Endothelial cell (in vitro differentiated cells): Measurements from ENCODE around the gene PSMG2. TPM values are rescaled to one million over a fixed set of nuclear protein-coding genes. Genes with fewer than 3 reads are reported as not detected.

Source experiments
- DNase-seq: peaks from one replicate; pipeline ENCODE4 v3.0.0; 2021; ENCODE audit warnings: low spot score
- H3K27ac Mint-ChIP-seq: one replicate; pipeline ENCODE4 v1.8.0; 2021; ENCODE audit warnings: mixed read lengths, inconsistent platforms; ENCODE audit not compliant: unreplicated experiment
- H3K27me3 Mint-ChIP-seq: one replicate; pipeline ENCODE4 v1.8.0; 2021; ENCODE audit warnings: mild to moderate bottlenecking, moderate library complexity, mixed read lengths, inconsistent platforms; ENCODE audit not compliant: unreplicated experiment
- H3K36me3 Mint-ChIP-seq: one replicate; pipeline ENCODE4 v1.8.0; 2021; ENCODE audit warnings: mild to moderate bottlenecking, low read depth, mixed read lengths, inconsistent platforms; ENCODE audit not compliant: unreplicated experiment
- H3K4me1 Mint-ChIP-seq: one replicate; pipeline ENCODE4 v1.8.0; 2021; ENCODE audit warnings: mild to moderate bottlenecking, mixed read lengths, inconsistent platforms; ENCODE audit not compliant: unreplicated experiment
- H3K4me3 Mint-ChIP-seq: one replicate; pipeline ENCODE4 v1.8.0; 2021; ENCODE audit warnings: mild to moderate bottlenecking, mixed read lengths, inconsistent platforms; ENCODE audit not compliant: unreplicated experiment
- H3K9me3 Mint-ChIP-seq: one replicate; pipeline ENCODE4 v1.8.0; 2021; ENCODE audit warnings: mixed read lengths, inconsistent platforms; ENCODE audit not compliant: unreplicated experiment
- total RNA-seq: library from RNA; stranded (reverse); fragmentation: NEBNext Ultra II Directional; extraction: Animal tissue kit (Norgen Biotek cat#: 25700); gene quantifications from one replicate; pipeline ENCODE4 v1.2.1, GENCODE V29; 2021; ENCODE audit not compliant: unreplicated experiment
- TF ChIP-seq, protein P1 (sequence below): fragments of 200-600 bp; sonication (generic); IDR thresholded peaks from one replicate; pipeline ENCODE4 v1.5.0; 2021; ENCODE audit warnings: antibody characterized with exemption; ENCODE audit not compliant: unreplicated experiment

Gene PSMG2
- total RNA-seq, 1 donor from 2014 or later, result 70.4 TPM

DNA sequence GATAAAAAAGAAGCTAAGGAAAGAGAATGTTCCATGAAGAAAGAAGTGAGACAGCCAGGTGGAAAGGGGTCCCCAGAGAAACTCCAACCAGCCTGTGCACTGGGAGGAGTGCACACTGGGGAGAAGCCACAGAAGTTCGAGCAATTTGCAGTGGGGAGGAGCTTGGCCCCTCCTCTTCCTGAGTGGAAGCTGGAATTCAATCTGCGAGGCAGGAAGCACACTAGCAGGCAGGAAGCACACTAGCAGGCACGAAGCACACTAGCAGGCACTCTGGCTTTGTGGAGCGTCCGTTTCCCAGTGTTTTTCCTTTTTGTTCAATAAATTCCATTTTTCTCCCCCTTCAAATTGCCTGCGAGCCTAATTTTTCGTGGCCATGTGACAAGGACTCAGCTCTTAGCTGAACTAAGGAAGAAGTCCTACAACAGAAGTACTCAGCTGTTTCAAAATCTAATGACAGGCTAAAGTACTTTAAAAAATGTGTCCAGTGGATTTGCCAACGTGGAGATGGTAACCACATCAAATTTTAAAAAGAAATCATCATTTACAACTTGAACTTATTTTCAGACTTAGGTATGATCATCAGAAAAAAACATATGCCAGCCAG, 23.6 kb upstream of the PSMG2 start:
- no peaks in the 10 kb centered on the region for H3K9me3 Mint-ChIP-seq

DNA sequence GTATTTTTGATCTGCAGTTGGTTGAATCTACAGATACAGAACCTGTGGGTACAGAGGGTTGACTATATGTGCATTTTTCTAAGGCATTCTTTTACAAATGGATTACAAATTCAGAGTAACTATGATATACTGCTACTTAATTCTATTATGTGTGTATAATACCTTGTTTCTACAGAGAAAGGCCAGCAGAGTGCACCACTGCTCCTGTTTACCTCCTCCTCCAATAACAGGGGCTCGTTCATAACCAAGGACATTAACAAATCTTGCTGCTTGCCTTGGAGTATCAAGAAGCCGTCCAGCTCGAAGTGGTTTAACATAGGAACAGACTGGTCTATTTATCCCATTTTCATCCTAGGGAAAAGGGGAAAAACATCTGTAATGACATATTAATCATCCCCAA, 16.7 kb upstream of the PSMG2 start:
- Mint-ChIP-seq H3K4me1 (peaks cover 4% of the 10 kb centered on the region), H3K36me3 (no peaks in the 10 kb centered on the region), H3K4me3 (no peak overlapping the region), H3K27me3 (no peaks in the 10 kb centered on the region), H3K27ac (no peak overlapping the region), H3K9me3 (no peaks in the 10 kb centered on the region)
- TF ChIP-seq, protein P1, sequence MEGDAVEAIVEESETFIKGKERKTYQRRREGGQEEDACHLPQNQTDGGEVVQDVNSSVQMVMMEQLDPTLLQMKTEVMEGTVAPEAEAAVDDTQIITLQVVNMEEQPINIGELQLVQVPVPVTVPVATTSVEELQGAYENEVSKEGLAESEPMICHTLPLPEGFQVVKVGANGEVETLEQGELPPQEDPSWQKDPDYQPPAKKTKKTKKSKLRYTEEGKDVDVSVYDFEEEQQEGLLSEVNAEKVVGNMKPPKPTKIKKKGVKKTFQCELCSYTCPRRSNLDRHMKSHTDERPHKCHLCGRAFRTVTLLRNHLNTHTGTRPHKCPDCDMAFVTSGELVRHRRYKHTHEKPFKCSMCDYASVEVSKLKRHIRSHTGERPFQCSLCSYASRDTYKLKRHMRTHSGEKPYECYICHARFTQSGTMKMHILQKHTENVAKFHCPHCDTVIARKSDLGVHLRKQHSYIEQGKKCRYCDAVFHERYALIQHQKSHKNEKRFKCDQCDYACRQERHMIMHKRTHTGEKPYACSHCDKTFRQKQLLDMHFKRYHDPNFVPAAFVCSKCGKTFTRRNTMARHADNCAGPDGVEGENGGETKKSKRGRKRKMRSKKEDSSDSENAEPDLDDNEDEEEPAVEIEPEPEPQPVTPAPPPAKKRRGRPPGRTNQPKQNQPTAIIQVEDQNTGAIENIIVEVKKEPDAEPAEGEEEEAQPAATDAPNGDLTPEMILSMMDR, result no peak
- no peak for DNase-seq

More for the DNA sequence above, 23.6 kb upstream of the PSMG2 start:
- Mint-ChIP-seq H3K4me1 (peaks cover 15% of the 10 kb centered on the region), H3K36me3 (peaks cover 4% of the 10 kb centered on the region), H3K27me3 (peaks cover 5% of the 10 kb centered on the region), H3K27ac (peak overlapping the region; percentile 92), H3K4me3 (peak overlapping the region; percentile 29)
- TF ChIP-seq, protein P1, result no peak
- DNase-seq, result peak; percentile 63

DNA sequence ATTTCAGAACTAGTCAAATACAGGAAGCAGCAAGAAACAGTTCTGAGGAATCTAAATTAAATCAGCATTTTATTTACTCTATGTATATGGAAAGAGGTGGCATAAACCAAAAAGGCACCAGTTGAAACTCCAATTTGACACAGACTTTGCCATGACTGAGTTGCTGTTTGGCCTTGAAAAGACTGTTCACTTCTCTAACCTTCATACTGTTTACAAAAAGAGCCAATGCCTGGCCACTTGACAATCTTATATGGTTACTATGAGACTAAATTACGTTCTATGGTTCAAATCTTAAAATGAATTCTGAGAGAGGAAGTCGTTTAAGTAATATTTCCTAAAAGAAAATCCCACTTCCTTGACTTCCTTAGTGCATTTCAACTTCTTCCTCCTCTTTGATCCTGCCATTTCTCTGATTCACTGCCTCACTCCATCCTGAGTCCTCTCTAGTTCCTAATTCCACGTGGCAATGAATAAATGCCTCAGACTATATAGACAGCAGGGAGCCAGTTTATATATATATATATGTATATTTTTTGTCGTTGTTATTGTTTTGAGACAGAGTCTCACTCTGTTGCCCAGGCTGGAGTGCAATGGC, 13.5 kb upstream of the PSMG2 start:
- H3K27ac Mint-ChIP-seq, result no peak overlapping the region
- H3K9me3 Mint-ChIP-seq, result no peaks in the 10 kb centered on the region
- TF ChIP-seq, protein P1, result no peak
- no peak overlapping the region for H3K4me3 Mint-ChIP-seq
- no peaks in the 10 kb centered on the region for H3K27me3 Mint-ChIP-seq
- DNase-seq, result no peak
- H3K4me1 Mint-ChIP-seq, result peaks cover 10% of the 10 kb centered on the region
- peaks cover 9% of the 10 kb centered on the region for H3K36me3 Mint-ChIP-seq

DNA sequence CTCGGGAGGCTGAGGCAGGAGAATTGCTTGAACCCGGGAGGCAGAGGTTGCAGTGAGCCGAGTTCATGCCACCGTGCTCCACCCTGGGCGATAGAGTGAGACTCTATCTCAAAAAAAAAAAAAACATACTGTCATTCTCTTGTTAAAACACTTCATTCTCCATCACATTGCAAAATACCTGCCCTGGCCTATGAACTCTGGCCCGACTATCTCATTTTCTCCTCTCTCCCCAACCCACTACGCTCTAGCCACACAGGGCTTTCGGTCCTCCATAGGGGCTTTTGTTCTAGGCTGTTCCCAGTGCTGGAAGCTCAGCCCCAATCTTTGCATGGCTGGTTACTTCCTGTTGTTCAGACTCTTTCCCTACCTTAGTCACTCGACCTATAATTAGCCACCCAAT, 10.6 kb upstream of the PSMG2 start:
- no peak for DNase-seq
- no peak overlapping the region for H3K4me3 Mint-ChIP-seq
- peaks cover 11% of the 10 kb centered on the region for H3K36me3 Mint-ChIP-seq
- H3K27me3 Mint-ChIP-seq, result no peaks in the 10 kb centered on the region
- peaks cover 10% of the 10 kb centered on the region for H3K4me1 Mint-ChIP-seq
- H3K27ac Mint-ChIP-seq, result no peak overlapping the region
- TF ChIP-seq, protein P1, result no peak
- H3K9me3 Mint-ChIP-seq, result no peaks in the 10 kb centered on the region

DNA sequence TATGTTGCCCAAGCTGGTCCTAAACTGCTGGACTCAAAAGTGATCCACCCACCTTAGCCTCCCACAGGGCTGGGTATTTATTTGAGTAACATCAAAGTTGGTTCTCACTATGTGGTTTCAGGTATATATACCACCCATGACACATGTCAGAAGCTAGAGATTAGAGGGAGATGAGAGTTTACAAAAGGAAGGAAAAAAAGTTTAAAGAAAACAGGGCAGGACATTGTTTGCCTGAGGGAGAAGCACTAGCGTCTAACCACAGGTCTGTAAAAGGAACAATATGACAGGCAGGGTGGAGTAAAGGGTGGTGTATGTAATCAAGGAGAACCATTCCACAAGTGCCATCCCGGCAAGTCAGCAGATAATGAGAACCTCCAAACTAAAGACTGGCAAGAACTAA, 8.8 kb upstream of the PSMG2 start:
- H3K27ac Mint-ChIP-seq, result no peak overlapping the region
- peaks cover 10% of the 10 kb centered on the region for H3K4me1 Mint-ChIP-seq
- peaks cover 11% of the 10 kb centered on the region for H3K36me3 Mint-ChIP-seq
- no peak for DNase-seq
- H3K4me3 Mint-ChIP-seq, result no peak overlapping the region
- no peaks in the 10 kb centered on the region for H3K27me3 Mint-ChIP-seq
- TF ChIP-seq, protein P1, result no peak
- H3K9me3 Mint-ChIP-seq, result no peaks in the 10 kb centered on the region
